H9 (cell line): ENCODE data around the gene SMIM21. TPM values are rescaled to one million over a fixed set of nuclear protein-coding genes. Genes with fewer than 3 reads are reported as not detected.

Experiments
- DNase-seq: peaks from one replicate; pipeline ENCODE4 v3.0.0-alpha.2; 2017
- H2AFZ ChIP-seq: one replicate; pipeline ENCODE4 v1.6.1; 2013; ENCODE audit warnings: mild to moderate bottlenecking, low read length, control low read depth, moderate library complexity
- H2AK5ac ChIP-seq: 2 replicates; pipeline ENCODE4 v1.6.1; 2013; ENCODE audit warnings: low read length, control low read depth, mixed read lengths; ENCODE audit not compliant: insufficient read length
- H2BK120ac ChIP-seq: one replicate; pipeline ENCODE4 v1.6.1; 2013; ENCODE audit warnings: low read depth, mild to moderate bottlenecking, low read length, control low read depth, inconsistent platforms; ENCODE audit not compliant: poor library complexity, severe bottlenecking
- H2BK12ac ChIP-seq: 2 replicates; pipeline ENCODE4 v1.6.1; 2013; ENCODE audit warnings: low read length, control low read depth, mixed read lengths, low read depth; ENCODE audit not compliant: insufficient read length
- H2BK15ac ChIP-seq: 2 replicates; pipeline ENCODE4 v1.6.1; 2013; ENCODE audit warnings: low read depth, low read length, control low read depth
- H2BK20ac ChIP-seq: one replicate; pipeline ENCODE4 v1.6.1; 2013; ENCODE audit warnings: low read depth, mild to moderate bottlenecking, low read length, control low read depth, inconsistent platforms; ENCODE audit not compliant: poor library complexity, severe bottlenecking
- H2BK5ac ChIP-seq: 2 replicates; pipeline ENCODE4 v1.6.1; 2013; ENCODE audit warnings: low read length, control low read depth, mixed read lengths; ENCODE audit not compliant: insufficient read length
- H3K14ac ChIP-seq: 2 replicates; pipeline ENCODE4 v1.6.1; 2013; ENCODE audit warnings: low read length, control low read depth; ENCODE audit not compliant: insufficient read depth
- H3K18ac ChIP-seq: 2 replicates; pipeline ENCODE4 v1.6.1; 2013; ENCODE audit warnings: low read depth, mild to moderate bottlenecking, mixed read lengths, low read length, control low read depth; ENCODE audit not compliant: insufficient read length
- H3K23ac ChIP-seq: 2 replicates; pipeline ENCODE4 v1.6.1; 2013; ENCODE audit warnings: low read length, control low read depth, mixed read lengths, low read depth; ENCODE audit not compliant: insufficient read length
- H3K23me2 ChIP-seq: 2 replicates; pipeline ENCODE4 v1.6.1; 2013; ENCODE audit warnings: low read depth, mild to moderate bottlenecking, mixed read lengths, low read length, control low read depth; ENCODE audit not compliant: insufficient read length, poor library complexity, severe bottlenecking
- H3K27ac ChIP-seq: 2 replicates; pipeline ENCODE4 v1.5.1; 2013; ENCODE audit warnings: low read length, control low read depth, mixed read lengths, low read depth; ENCODE audit not compliant: insufficient read length
- H3K27me3 ChIP-seq: 2 replicates; pipeline ENCODE4 v1.6.1; 2013; ENCODE audit warnings: low read length, control low read depth, inconsistent platforms; ENCODE audit not compliant: insufficient read depth
- H3K4ac ChIP-seq: 2 replicates; pipeline ENCODE4 v1.6.1; 2013; ENCODE audit warnings: low read depth, mild to moderate bottlenecking, control low read depth, inconsistent platforms, low read length, moderate library complexity
- H3K4me1 ChIP-seq: 2 replicates; pipeline ENCODE4 v1.6.1; 2013; ENCODE audit warnings: low read length, control low read depth, inconsistent platforms; ENCODE audit not compliant: insufficient read depth
- H3K4me2 ChIP-seq: 2 replicates; pipeline ENCODE4 v1.6.1; 2013; ENCODE audit warnings: low read length, control low read depth, mixed read lengths; ENCODE audit not compliant: insufficient read length, insufficient read depth
- H3K56ac ChIP-seq: 2 replicates; pipeline ENCODE4 v1.6.1; 2013; ENCODE audit warnings: low read depth, mild to moderate bottlenecking, mixed read lengths, low read length, control low read depth; ENCODE audit not compliant: insufficient read length
- H3K79me1 ChIP-seq: 2 replicates; pipeline ENCODE4 v1.6.1; 2013; ENCODE audit warnings: low read depth, mild to moderate bottlenecking, moderate library complexity, low read length, control low read depth, inconsistent platforms; ENCODE audit not compliant: insufficient read depth, poor library complexity, severe bottlenecking
- H3K79me2 ChIP-seq: 2 replicates; pipeline ENCODE4 v1.6.1; 2013; ENCODE audit warnings: low read length, control low read depth, inconsistent platforms; ENCODE audit not compliant: insufficient read depth
- H3K9ac ChIP-seq: 2 replicates; pipeline ENCODE4 v1.6.1; 2013; ENCODE audit warnings: low read length, control low read depth, mixed read lengths; ENCODE audit not compliant: insufficient read length; ENCODE audit errors: extremely low read depth
- H3K9me3 ChIP-seq: one replicate; pipeline ENCODE4 v1.6.1; 2013; ENCODE audit warnings: low read depth, low read length, inconsistent platforms; ENCODE audit not compliant: control insufficient read depth
- H3T11ph ChIP-seq: one replicate; pipeline ENCODE4 v1.6.1; 2013; ENCODE audit warnings: mild to moderate bottlenecking, low read length, control low read depth, inconsistent platforms
- H4K20me1 ChIP-seq: one replicate; pipeline ENCODE4 v1.6.1; 2013; ENCODE audit not compliant: control insufficient read depth, insufficient read length, insufficient read depth
- H4K5ac ChIP-seq: 2 replicates; pipeline ENCODE4 v1.6.1; 2013; ENCODE audit warnings: low read depth, mild to moderate bottlenecking, mixed read lengths, low read length, control low read depth; ENCODE audit not compliant: insufficient read length
- H4K8ac ChIP-seq: replicated peaks from 2 replicates; pipeline ENCODE4 v1.6.1; 2013; ENCODE audit warnings: low read length, control low read depth, mixed read lengths, low read depth; ENCODE audit not compliant: insufficient read length
- H4K91ac ChIP-seq: 2 replicates; pipeline ENCODE4 v1.6.1; 2013; ENCODE audit warnings: low read depth, mild to moderate bottlenecking, moderate library complexity, mixed read lengths, low read length, control low read depth; ENCODE audit not compliant: insufficient read length
- H3K27ac Mint-ChIP-seq, 3 experiments: 2 replicates in 2 of 3; 3 replicates in 1 of 3; pipeline ENCODE4 v1.8.0; 2020 to 2021; ENCODE audit warnings: mixed read lengths in 3 of 3, mild to moderate bottlenecking in 1 of 3, moderate library complexity in 1 of 3
- H3K27me3 Mint-ChIP-seq: 2 replicates; pipeline ENCODE4 v1.8.0; 2021; ENCODE audit warnings: low read depth, mild to moderate bottlenecking, moderate library complexity, mixed read lengths
- H3K36me3 Mint-ChIP-seq, 3 experiments: 2 replicates in 2 of 3; 3 replicates in 1 of 3; pipeline ENCODE4 v1.8.0; 2020 to 2021; ENCODE audit warnings: low read depth in 3 of 3, mixed read lengths in 3 of 3; ENCODE audit not compliant: insufficient read depth in 1 of 3
- H3K4me1 Mint-ChIP-seq, 2 experiments: 2 replicates each; pipeline ENCODE4 v1.8.0; 2020; ENCODE audit warnings: mixed read lengths in 2 of 2
- H3K4me3 Mint-ChIP-seq, 2 experiments: 2 replicates in 1 of 2; 3 replicates in 1 of 2; pipeline ENCODE4 v1.8.0; 2020 to 2021; ENCODE audit warnings: mild to moderate bottlenecking in 2 of 2, mixed read lengths in 2 of 2, moderate library complexity in 1 of 2
- H3K9me3 Mint-ChIP-seq, 2 experiments: 2 replicates in 1 of 2; 3 replicates in 1 of 2; pipeline ENCODE4 v1.8.0; 2020; ENCODE audit warnings: mild to moderate bottlenecking in 2 of 2, mixed read lengths in 2 of 2, moderate library complexity in 1 of 2
- WGBS: extraction: QIAGEN DNeasy Blood & Tissue Kit; methylation state at CpG from one replicate; pipeline ENCODE4 v1.1.7; 2013; ENCODE audit warnings: missing lambda C conversion rate, low lambda C conversion rate, mixed read lengths; ENCODE audit not compliant: insufficient read length; ENCODE audit errors: extremely low coverage; 5-methylcytosine and 5-hydroxymethylcytosine counted together
- total RNA-seq: library from RNA; stranded (reverse); gene quantifications from 2 replicates; pipeline ENCODE4 v1.2.1, GENCODE V29; 2021
- TF ChIP-seq, protein P1 (sequence below): fragments of 200-600 bp; sonication (generic); conservative IDR thresholded peaks from 3 replicates; pipeline ENCODE4 v1.8.0; 2021; ENCODE audit warnings: antibody characterized with exemption, mild to moderate bottlenecking

Gene SMIM21
- total RNA-seq, 1 experiment from 2014 or later: not detected

DNA sequence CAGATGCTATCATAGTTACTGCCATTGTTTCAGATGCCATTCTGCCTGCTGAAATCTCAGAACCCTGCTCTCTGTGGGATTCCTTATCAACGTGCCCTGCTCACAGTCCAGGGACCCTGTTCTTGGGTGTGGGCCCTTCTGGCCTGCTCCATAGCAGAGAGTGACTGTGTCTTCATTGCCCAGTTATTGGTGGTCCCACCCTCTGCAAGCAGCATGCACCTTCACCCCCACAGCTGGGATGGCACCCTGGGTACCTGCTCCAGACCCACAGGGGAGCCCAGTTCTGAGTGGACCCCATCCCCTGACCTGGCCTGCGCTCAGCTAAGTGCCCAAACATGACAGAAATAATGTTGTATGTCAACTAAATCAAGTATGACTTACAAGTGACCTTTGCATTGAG lies 36.6 kb downstream of the SMIM21 start:
- Histone ChIP-seq H3K9ac (no peak overlapping the region), H2BK120ac (no peak overlapping the region), H2AK5ac (no peak overlapping the region), H3K4me2 (no peak overlapping the region), H3K4ac (no peak overlapping the region), H2BK20ac (no peak overlapping the region), H3K23me2 (no peaks in the 10 kb centered on the region), H3K27me3 (no peaks in the 10 kb centered on the region), H4K91ac (no peak overlapping the region), H3K56ac (no peak overlapping the region), H2BK15ac (no peak overlapping the region), H3T11ph (no peak overlapping the region), H4K20me1 (no peaks in the 10 kb centered on the region), H2BK12ac (no peak overlapping the region), H3K23ac (no peak overlapping the region), H4K8ac (no peak overlapping the region), H3K79me1 (no peaks in the 10 kb centered on the region), H3K4me1 (no peaks in the 10 kb centered on the region), H4K5ac (no peak overlapping the region), H3K18ac (no peak overlapping the region), H2BK5ac (no peak overlapping the region), H2AFZ (no peak overlapping the region), H3K9me3 (no peaks in the 10 kb centered on the region), H3K79me2 (no peaks in the 10 kb centered on the region), H3K27ac (no peak overlapping the region), H3K14ac (no peak overlapping the region)
- no peaks in the 10 kb centered on the region; the same call in none of the 2 replicates for H3K27me3 Mint-ChIP-seq
- no CpG with 5 or more reads among the region's 2 CpGs for WGBS
- no peak for DNase-seq
- no peak overlapping the region for H3K4me3 Mint-ChIP-seq
- TF ChIP-seq, protein P1, sequence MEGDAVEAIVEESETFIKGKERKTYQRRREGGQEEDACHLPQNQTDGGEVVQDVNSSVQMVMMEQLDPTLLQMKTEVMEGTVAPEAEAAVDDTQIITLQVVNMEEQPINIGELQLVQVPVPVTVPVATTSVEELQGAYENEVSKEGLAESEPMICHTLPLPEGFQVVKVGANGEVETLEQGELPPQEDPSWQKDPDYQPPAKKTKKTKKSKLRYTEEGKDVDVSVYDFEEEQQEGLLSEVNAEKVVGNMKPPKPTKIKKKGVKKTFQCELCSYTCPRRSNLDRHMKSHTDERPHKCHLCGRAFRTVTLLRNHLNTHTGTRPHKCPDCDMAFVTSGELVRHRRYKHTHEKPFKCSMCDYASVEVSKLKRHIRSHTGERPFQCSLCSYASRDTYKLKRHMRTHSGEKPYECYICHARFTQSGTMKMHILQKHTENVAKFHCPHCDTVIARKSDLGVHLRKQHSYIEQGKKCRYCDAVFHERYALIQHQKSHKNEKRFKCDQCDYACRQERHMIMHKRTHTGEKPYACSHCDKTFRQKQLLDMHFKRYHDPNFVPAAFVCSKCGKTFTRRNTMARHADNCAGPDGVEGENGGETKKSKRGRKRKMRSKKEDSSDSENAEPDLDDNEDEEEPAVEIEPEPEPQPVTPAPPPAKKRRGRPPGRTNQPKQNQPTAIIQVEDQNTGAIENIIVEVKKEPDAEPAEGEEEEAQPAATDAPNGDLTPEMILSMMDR: no peak
- no peaks in the 10 kb centered on the region for H3K9me3 Mint-ChIP-seq
- H3K4me1 Mint-ChIP-seq: peaks cover 0 to 3% of the 10 kb centered on the region in 2 experiments; a peak in 2 of 4 replicates
- H3K36me3 Mint-ChIP-seq: no peaks in the 10 kb centered on the region; a peak in 1 of 7 replicates
- H3K27ac Mint-ChIP-seq: no peak overlapping the region; a peak in 1 of 7 replicates
